GM21526 (cell line): ENCODE measurements around the gene ENTPD7.
A peak's percentile ranks its signal among the peaks of the same experiment; 100 is the strongest.

Experiments
- ATAC-seq: cut with Tn5 transposase; IDR thresholded peaks from one replicate; pipeline ENCODE4 v1.9.1; 2021; ENCODE audit warnings: moderate library complexity; ENCODE audit not compliant: unreplicated experiment, low FRiP score

ENTPD7 gene

DNA sequence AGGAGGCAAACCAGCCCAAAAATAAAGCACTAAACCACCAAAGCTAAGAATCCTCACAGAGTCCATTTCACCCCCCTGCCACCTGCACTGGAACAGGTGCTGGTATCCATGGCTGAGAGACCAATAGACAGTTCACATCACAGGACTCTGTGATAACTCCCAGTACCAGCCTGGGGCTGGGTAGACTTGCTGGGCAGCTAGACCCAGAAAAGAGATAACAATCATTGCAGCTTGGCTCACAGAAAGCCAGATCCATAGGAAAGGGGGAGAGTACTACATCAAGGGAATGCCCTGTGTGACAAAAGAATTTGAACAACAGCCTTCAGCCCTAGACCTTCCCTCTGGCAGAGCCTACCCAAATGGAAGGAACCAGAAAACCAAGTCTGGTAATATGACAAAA lies 25.5 kb upstream of the ENTPD7 start:
- ATAC-seq, result no peak

DNA sequence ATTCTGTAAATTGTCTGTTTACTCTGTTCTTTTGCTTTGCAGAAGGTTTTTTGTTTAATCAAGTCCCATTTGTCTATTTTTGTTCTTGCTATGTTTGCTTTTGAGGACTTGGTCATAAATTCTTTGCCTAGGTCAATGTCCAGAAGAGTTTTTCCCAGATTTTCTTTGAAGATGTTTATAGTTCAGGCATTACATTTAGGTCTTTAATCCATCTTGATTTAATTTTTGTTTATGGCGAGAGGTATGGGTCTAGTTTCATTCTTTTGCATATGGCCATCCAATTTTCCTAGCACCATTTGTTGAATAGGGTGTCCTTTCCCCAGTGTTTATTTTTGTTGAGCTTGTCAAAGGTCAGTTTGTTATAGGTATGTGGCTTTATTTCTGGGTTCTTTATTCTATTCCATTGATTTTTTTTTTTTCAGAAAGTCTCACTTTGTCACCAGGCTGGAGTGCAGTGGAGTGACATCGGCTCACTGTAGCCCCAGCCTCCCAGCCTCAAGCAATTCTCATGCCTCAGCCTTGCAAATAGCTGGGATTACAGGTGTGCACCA lies 11.6 kb upstream of the ENTPD7 start:
- no peak for ATAC-seq

- ATAC-seq, result no peak
Measured at GRCh38 chr10:99648717-99649116, 10.6 kb upstream of the ENTPD7 start.

DNA sequence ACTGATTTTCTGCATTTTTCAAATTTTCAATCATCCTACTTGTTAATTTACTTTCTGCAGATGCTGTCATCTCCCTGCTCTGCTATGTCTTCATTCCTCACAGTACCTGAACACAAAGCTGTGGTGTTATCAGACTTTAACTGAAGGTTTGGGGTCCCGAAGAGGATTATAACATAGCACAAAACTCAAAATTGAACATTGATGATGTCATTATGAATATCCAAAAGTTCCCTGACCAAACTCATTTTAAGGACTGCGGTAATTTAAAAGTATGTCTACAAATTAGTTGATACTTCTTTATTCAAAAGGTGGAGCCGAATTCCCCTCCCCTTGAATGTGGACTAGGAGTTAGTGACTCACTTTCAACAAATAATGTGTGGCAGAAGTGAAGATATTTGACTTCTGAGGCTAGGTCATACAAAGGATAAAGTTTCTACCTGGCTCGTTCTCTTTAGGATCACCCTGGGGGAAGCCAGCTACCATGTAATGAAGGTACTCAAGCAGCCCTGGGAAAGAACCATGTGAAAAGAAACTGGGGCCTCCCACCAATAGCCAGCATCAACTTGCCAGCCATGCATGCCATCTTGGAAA lies 6.4 kb upstream of the ENTPD7 start:
- no peak for ATAC-seq

DNA sequence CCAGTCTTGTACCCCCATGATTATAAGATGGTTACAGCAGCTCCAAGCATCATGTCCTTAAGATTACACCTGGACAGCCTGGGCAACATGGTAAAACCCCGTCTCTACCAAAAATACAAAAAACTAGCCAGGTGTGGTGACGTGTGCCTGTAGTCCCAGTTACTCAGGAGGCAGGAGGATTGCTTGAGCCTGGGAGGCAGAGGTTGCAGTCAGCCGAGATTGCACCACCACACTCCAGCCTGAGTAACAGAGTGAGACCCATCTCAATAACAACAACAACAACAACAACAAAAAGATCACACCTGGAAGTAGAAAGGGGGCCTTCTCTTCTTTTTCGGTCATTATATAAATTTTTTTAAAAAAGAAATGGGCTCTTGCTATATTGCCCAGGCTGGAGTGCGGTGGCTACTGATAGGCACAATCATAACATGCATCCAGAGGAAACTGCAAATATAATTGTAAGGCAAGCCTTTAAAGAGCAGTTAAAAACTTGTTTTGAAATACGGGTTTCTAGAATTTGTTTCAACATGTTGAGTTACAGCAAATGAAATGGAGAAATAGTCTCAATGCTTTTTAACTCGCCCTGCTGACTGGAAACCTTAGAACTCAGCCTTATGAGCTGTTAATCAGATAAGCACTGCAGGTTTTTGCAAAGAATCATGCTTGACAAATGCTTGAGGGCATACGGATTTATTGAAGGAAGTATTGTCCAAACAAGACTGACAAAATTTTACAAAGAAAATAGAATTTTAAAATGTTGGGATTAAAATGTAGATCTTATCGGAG lies 4.7 kb upstream of the ENTPD7 start:
- ATAC-seq, result no peak

GRCh38 chr10:99656199-99657064 lies 2.9 kb upstream of the ENTPD7 start:
- no peak for ATAC-seq

GRCh38 chr10:99658622-99659030 lies 683 bp upstream of the ENTPD7 start:
- ATAC-seq, result peak; percentile 14

DNA sequence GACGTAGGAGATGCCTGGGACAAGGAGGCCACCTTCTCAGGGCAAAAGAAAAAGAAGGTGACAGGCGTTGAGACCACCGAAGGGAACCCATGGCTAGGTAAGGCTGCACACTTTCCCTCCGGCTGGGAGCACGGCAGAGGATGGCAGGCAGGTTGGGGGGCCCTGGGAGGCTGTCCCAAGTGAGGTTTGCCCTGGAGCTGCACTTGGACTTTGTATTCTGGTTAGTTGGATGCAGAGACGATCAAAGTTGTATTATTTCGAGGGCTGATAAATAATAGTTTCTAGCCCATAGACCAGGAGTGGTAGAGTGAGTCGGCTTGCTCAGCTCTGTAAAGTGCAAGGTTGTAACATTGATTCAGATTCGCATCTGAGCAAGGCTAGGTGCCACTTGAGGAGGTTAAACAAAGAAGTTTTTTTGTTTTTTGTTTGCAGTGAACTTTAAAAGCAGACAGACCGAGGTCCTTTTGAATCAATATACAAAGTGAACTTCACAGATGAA lies 608 bp downstream of the ENTPD7 start:
- no peak for ATAC-seq

DNA sequence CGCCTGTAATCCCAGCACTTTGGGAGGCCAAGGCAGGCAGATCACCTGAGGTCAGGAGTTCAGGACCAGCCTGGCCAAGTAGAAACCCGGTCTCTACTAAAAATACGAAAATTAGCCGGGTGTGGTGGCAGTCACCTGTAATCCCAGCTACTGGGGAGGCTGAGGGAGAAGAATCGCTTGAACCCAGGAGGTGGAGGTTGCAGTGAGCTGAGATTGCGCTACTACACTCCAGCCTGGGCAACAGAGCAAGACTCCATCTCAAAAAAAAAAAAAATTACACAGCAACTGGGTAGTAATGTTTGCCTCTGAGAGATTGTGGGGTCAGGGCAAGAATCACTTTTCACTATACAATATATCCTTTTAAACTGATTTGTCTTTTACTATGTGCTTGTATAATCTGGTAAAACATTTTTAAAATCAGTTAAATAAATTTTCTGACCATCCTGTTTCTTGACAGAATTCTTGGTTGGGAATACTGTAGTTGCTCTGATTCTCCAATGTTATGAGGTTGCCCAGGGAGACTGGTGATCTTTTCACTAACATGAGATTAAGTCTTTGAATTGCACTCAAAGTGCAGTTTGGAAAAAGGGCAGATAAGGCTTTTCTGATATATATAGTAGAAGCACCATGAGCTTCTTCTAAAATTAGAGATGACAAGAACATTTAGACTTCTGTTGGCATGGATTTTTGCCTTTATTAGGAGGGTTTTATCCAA lies 1.5 kb downstream of the ENTPD7 start:
- ATAC-seq, result no peak

DNA sequence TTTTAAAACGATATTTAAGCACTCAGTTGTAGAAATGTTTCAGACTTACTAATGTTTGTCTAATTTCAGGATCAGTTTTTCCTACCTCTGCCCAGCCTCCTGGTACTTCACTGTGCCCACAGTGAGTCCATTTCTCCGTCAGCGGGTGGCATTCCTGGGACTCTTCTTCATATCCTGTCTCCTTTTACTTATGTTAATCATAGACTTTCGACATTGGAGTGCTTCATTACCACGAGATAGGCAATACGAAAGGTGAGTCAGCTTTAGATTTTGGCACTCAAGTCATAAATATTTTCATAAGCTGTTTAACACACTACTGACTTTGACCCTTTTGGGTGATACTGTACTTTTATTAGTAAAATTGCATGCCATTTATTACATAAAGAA lies 2.1 kb downstream of the ENTPD7 start:
- ATAC-seq, result no peak

DNA sequence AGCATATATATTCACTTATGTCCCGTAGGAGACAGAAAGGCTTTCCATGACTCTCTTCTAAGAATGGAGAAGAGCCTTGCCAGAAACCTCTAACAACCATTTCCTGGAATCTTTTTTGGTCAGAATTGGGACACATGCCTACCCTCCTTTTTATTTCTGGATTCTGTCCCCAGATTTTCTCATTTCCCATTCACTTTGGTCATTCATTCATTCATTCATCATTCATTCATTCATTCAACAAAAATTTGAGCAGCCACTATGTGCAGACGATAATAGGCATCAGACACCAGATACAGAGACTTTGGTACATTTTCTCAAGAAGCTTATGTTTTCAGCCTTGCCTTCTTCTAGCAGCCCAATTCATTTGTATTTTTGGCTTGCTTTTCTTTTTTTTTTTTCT lies 6.0 kb downstream of the ENTPD7 start:
- no peak for ATAC-seq

DNA sequence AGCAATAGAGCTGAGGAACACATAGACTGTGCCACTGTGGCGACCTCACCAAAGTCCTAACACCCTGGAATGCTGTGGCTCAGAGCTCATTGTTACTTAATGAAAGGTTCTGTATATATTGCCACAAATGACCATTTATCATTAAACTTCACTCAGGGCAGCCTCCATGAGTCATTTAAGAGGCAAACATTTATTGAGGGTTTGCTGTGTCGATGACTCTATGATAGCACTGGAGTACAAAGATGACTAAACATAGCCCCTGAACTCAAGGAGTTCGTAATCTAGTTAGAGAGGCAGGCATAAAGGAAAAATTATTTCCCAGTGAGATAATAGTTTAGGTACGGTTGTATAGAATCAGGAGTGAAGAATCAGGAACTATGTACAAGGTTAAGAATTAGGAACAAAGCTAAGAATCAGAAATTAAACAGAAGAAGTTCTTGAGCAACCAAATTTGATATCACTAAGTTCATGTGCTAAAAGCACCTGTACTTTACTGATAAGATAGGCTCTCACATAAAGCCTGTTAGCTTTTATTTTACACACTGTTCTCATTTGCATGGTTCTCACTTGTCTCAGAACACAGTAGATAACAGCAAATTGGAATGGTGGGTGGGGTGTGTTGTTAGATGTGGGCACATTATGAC lies 7.9 kb downstream of the ENTPD7 start:
- ATAC-seq, result no peak

DNA sequence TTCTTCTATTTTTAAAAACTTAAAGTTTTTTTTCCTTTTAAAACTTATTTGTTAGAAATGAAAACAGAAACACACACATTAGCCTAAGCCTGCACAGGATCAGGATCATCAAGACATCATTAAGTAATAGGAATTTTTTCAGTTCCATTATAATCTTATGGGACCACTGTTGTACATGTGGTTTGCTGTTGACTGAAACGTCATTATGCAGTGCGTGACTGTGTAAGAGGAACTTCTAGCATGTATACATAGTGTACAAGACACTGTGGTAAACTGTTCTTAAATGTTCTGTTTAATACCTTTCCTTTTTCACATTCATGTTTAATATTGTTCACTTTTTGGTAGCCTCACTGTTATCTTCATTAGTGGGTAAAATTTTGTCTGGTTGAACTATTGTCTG lies 12.1 kb downstream of the ENTPD7 start:
- ATAC-seq, result no peak

GRCh38 chr10:99672884-99673283 lies 13.6 kb downstream of the ENTPD7 start:
- ATAC-seq, result no peak

DNA sequence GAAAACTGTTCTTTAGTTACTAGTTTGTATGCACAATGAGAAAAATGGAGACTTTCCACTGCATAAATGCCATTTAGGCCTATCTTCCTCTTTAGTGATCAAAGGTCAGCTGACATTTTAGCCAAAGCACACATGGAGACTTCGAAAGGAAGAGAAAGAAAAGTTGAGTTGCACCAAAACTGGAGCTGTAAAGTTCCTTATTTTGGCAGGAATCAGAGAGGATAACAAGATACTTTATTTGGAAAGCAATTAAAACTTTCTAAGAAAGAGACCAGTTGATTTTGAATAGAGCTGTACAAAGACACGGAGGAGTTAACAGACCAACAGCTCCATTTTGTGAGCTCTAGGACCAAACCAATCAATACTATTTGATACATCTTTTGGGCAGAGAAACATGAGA lies 14.2 kb downstream of the ENTPD7 start:
- no peak for ATAC-seq

DNA sequence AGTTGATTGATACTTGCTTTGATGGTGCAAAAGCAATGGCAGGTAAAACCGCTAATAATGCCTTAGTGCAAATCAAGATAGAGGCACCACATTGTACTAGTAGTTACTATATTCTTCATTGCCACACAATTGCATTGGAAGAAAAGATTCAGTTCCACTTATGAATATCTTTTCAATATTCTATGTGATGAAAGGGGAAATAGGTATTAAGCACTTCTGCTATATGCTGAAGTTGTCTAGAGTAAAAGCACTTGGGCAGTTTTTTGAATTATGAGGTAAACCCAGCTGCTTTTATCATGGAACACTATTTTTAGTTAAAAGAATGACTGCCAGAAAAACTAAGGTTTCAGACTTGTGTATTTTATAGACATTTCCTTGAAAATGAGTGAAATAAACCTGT lies 15.5 kb downstream of the ENTPD7 start:
- no peak for ATAC-seq

DNA sequence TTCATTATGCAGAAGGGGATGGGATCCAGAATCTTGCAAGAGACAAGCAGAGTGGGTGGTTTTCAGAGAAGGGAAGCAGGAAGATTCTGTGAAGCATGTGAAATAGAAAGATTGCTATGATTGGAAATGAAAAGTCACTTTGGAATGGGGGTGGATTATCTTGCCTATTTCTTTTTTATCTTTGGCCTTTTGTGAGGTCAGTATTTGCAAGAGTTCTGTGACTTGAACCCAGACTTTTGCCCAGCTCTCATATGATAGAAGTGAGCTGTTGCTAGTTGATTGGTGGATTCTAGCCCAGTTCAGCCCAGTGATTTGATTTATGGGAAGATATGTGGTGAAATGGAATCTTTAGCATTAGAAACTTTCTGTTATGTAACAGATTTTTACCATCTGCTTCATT lies 17.1 kb downstream of the ENTPD7 start:
- no peak for ATAC-seq

DNA sequence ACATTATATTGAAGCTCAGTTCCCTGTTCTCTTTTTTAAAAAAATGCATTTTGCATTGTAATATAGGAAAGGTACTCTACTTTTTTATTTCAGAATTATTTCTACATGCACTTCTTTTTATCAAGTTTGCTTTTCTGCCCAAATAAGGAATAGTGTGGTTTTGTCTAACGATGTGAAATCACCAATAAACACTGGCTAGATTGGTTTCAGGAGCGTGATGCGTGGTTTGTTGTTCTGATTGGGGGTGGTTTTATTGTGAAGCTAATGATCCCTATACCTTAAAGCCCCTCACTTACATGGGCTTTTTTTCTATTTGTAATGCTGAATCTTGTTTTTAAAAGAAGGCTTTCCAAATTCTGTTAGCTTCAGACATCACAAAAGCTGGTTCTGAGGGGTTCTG lies 17.6 kb downstream of the ENTPD7 start:
- ATAC-seq, result no peak

GRCh38 chr10:99678921-99679320 lies 19.6 kb downstream of the ENTPD7 start:
- no peak for ATAC-seq

GRCh38 chr10:99681553-99681952 lies 22.2 kb downstream of the ENTPD7 start:
- no peak for ATAC-seq
